ENCODE results near the gene KSR1. TPM values are rescaled to one million over a fixed set of nuclear protein-coding genes. Genes with fewer than 3 reads are reported as not detected.

The KSR1 gene
- total and polyA plus RNA-seq, 10 of the 15 experiments (the other 5 are each of a cell fraction or from before 2014, with no cell fraction given): 0.97 to 66.6 (median 22.9) TPM

DNA sequence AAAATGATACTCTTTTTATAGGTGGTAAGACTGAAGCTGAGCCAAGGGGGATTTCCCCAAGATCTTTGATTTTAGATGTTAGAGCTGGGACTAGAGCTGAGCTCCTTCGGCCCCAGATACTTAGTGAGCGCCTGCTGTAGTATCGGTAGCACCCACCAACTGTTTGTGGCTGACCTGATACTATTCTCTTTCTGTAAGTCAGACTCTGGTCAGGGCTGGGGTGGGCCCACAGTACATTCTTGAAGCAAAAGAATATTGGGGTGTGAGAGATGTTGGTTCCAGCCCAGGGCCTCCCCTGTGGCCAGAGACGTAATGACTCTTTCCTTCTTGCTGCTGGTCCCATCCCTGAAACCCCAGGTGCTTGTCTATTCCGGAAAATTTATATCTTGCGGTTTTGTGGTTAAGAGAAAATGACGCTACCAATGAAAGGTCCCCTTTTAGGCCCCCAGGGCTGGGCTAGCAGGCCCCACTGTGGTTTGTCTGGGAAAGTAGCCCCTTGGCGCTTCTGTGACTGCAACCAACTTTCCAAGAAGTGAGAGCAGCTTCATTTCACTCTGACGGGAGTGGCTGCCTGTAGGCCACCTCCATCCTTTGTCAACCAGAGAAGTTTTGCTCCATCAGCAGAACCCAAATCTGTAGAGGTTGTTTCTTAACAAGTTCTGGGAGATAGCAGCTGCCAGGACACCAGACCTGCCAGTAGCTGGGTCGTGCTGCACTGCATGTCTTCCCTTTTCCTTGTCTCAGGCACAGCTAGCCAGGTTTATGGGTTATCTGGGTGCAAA lies 88.3 kb downstream of the KSR1 start (continued):
- TF ChIP-seq, protein P1, sequence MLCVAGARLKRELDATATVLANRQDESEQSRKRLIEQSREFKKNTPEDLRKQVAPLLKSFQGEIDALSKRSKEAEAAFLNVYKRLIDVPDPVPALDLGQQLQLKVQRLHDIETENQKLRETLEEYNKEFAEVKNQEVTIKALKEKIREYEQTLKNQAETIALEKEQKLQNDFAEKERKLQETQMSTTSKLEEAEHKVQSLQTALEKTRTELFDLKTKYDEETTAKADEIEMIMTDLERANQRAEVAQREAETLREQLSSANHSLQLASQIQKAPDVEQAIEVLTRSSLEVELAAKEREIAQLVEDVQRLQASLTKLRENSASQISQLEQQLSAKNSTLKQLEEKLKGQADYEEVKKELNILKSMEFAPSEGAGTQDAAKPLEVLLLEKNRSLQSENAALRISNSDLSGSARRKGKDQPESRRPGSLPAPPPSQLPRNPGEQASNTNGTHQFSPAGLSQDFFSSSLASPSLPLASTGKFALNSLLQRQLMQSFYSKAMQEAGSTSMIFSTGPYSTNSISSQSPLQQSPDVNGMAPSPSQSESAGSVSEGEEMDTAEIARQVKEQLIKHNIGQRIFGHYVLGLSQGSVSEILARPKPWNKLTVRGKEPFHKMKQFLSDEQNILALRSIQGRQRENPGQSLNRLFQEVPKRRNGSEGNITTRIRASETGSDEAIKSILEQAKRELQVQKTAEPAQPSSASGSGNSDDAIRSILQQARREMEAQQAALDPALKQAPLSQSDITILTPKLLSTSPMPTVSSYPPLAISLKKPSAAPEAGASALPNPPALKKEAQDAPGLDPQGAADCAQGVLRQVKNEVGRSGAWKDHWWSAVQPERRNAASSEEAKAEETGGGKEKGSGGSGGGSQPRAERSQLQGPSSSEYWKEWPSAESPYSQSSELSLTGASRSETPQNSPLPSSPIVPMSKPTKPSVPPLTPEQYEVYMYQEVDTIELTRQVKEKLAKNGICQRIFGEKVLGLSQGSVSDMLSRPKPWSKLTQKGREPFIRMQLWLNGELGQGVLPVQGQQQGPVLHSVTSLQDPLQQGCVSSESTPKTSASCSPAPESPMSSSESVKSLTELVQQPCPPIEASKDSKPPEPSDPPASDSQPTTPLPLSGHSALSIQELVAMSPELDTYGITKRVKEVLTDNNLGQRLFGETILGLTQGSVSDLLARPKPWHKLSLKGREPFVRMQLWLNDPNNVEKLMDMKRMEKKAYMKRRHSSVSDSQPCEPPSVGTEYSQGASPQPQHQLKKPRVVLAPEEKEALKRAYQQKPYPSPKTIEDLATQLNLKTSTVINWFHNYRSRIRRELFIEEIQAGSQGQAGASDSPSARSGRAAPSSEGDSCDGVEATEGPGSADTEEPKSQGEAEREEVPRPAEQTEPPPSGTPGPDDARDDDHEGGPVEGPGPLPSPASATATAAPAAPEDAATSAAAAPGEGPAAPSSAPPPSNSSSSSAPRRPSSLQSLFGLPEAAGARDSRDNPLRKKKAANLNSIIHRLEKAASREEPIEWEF (IDR thresholded peaks at IDR 0.05; ENCODE audit: insufficient replicate concordance, low read depth, low read length): peak; percentile 61
- no peak for TF ChIP-seq KDM1A (IDR thresholded peaks at IDR 0.05; ENCODE audit: borderline replicate concordance)
- TF ChIP-seq TARDBP (IDR thresholded peaks at IDR 0.05; ENCODE audit: borderline replicate concordance): no peak; the same call in 1 of the 2 replicates
- peak; percentile 83; the same call in 1 of the 2 replicates for TF ChIP-seq ZNF217 (IDR thresholded peaks at IDR 0.05)
- peak; percentile 100 for TF ChIP-seq CBFB (IDR thresholded peaks at IDR 0.05; ENCODE audit: low read depth)
- TF ChIP-seq, protein P2, sequence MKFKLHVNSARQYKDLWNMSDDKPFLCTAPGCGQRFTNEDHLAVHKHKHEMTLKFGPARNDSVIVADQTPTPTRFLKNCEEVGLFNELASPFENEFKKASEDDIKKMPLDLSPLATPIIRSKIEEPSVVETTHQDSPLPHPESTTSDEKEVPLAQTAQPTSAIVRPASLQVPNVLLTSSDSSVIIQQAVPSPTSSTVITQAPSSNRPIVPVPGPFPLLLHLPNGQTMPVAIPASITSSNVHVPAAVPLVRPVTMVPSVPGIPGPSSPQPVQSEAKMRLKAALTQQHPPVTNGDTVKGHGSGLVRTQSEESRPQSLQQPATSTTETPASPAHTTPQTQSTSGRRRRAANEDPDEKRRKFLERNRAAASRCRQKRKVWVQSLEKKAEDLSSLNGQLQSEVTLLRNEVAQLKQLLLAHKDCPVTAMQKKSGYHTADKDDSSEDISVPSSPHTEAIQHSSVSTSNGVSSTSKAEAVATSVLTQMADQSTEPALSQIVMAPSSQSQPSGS (IDR thresholded peaks at IDR 0.05; ENCODE audit: low read length): peak; percentile 93
- TF ChIP-seq YY1 (IDR thresholded peaks at IDR 0.05; ENCODE audit: low read depth, low read length): no peak; the same call in 1 of the 2 replicates
- TF ChIP-seq SMC3 (IDR thresholded peaks at IDR 0.05; ENCODE audit: borderline replicate concordance, low read length): peak; percentile 30; the same call in 1 of the 2 replicates
- no peak for TF ChIP-seq ZNF24 (IDR thresholded peaks at IDR 0.05)
- peak in 1 of 2 experiments; percentile 67; a peak in 1 of 4 replicates for TF ChIP-seq SRF (IDR thresholded peaks at IDR 0.05; ENCODE audit: low read depth in 2 of 2, low read length in 2 of 2)
- TF ChIP-seq, protein P3, sequence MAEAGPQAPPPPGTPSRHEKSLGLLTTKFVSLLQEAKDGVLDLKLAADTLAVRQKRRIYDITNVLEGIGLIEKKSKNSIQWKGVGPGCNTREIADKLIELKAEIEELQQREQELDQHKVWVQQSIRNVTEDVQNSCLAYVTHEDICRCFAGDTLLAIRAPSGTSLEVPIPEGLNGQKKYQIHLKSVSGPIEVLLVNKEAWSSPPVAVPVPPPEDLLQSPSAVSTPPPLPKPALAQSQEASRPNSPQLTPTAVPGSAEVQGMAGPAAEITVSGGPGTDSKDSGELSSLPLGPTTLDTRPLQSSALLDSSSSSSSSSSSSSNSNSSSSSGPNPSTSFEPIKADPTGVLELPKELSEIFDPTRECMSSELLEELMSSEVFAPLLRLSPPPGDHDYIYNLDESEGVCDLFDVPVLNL (IDR thresholded peaks at IDR 0.05; ENCODE audit: low read depth, low read length): no peak
- no peak for TF ChIP-seq SUPT20H (IDR thresholded peaks at IDR 0.05; ENCODE audit: borderline replicate concordance, control insufficient read depth, low read depth, low read length)
- no peak for TF ChIP-seq RAD51 (IDR thresholded peaks at IDR 0.05)
- TF ChIP-seq DPF2 (IDR thresholded peaks at IDR 0.05): peak; percentile 94
- no peak for TF ChIP-seq STAT1 (conservative IDR thresholded peaks at IDR 0.05)
- TF ChIP-seq, protein P4, sequence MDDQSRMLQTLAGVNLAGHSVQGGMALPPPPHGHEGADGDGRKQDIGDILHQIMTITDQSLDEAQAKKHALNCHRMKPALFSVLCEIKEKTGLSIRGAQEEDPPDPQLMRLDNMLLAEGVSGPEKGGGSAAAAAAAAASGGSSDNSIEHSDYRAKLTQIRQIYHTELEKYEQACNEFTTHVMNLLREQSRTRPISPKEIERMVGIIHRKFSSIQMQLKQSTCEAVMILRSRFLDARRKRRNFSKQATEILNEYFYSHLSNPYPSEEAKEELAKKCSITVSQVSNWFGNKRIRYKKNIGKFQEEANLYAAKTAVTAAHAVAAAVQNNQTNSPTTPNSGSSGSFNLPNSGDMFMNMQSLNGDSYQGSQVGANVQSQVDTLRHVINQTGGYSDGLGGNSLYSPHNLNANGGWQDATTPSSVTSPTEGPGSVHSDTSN (IDR thresholded peaks at IDR 0.05; ENCODE audit: insufficient replicate concordance, low read depth, low read length): no peak
- peak; percentile 98 for TF ChIP-seq GATAD2B (conservative IDR thresholded peaks at IDR 0.05; ENCODE audit: low read depth)
- peak; percentile 64; the same call in 1 of the 2 replicates for TF ChIP-seq TCF7 (IDR thresholded peaks at IDR 0.05; ENCODE audit: borderline replicate concordance)
- no peak for TF ChIP-seq CBX3 (IDR thresholded peaks at IDR 0.05; ENCODE audit: borderline replicate concordance, low read depth)
- TF ChIP-seq SREBF1 (IDR thresholded peaks at IDR 0.05; ENCODE audit: low read length): no peak
- no peak for TF ChIP-seq BACH1 (IDR thresholded peaks at IDR 0.05; ENCODE audit: borderline replicate concordance)
- TF ChIP-seq BCL11A (IDR thresholded peaks at IDR 0.05; ENCODE audit: low read depth, low read length): peak; percentile 87

Data from GM12878 (cell line).